Measurements from ENCODE around the gene IGSF8. TPM values are rescaled to one million over a fixed set of nuclear protein-coding genes. Genes with fewer than 3 reads are reported as not detected.

The IGSF8 gene
- total RNA-seq, 1 experiment from 2014 or later: 18.8 TPM

DNA sequence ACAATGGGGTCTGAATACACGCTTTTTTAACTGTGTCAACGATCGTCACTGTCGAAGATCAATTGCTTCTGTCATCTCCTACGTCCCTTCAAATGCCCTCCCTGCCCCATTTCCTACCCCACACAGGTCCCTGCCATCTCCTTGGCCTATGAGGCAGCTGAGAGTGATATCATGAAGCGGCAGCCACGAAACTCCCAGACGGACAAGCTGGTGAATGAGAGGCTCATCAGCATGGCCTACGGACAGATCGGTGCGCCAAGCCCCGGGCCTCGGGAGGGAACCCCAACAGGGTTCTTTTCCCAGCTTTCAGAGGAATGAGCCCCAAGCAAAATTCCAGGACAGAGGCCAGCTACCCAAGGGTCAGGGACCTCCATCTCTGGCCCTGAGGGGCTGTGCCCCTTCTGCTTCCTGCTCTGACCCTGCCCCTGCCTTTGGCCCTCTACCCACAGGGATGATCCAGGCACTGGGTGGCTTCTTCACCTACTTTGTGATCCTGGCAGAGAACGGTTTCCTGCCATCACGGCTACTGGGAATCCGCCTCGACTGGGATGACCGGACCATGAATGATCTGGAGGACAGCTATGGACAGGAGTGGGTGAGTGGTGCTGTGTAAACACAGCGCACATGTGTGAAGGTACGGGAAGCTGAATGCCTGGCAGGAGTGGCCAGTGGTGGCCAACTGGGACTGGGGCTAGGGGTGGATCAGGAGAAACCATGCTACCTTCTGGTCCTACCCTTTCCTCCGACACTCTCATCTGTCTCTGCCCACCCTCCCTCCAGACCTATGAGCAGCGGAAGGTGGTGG is 37.9 kb upstream of the IGSF8 start:
- Histone ChIP-seq H3K9me3 (ENCODE audit: control insufficient read depth, insufficient read depth, low read depth, low read length) (no peaks in the 10 kb centered on the region), H3K27me3 (ENCODE audit: control insufficient read depth, insufficient read depth, low read length) (no peaks in the 10 kb centered on the region), H3K36me3 (ENCODE audit: control insufficient read depth, insufficient read depth, low read length) (no peaks in the 10 kb centered on the region), H3K4me3 (ENCODE audit: low read depth in 2 of 2, low read length in 2 of 2) (no peak overlapping the region), H3K27ac (ENCODE audit: low read length) (no peak overlapping the region), H3K4me1 (ENCODE audit: control insufficient read depth, insufficient read depth, low read length) (no peaks in the 10 kb centered on the region)
- ChIA-PET POLR2A (no interaction called here), CTCF (no interaction called here)
- DNase-seq (ENCODE audit: low read depth, low spot score): no peak
- no peak for TF ChIP-seq POLR2AphosphoS5 (IDR thresholded peaks at IDR 0.05; ENCODE audit: low read depth, low read length)
- intact Hi-C loops (cut with micrococcal nuclease; ENCODE audit: unreplicated experiment) (no loop called here), in situ Hi-C loops (cut with HindIII; ENCODE audit: low pct_unique_long_range_greater_than_20kb, low sequenced_read_pairs) (no loop called here)
- BruUV-seq (replicated peaks): no TSS peak
- no peak for ATAC-seq

DNA sequence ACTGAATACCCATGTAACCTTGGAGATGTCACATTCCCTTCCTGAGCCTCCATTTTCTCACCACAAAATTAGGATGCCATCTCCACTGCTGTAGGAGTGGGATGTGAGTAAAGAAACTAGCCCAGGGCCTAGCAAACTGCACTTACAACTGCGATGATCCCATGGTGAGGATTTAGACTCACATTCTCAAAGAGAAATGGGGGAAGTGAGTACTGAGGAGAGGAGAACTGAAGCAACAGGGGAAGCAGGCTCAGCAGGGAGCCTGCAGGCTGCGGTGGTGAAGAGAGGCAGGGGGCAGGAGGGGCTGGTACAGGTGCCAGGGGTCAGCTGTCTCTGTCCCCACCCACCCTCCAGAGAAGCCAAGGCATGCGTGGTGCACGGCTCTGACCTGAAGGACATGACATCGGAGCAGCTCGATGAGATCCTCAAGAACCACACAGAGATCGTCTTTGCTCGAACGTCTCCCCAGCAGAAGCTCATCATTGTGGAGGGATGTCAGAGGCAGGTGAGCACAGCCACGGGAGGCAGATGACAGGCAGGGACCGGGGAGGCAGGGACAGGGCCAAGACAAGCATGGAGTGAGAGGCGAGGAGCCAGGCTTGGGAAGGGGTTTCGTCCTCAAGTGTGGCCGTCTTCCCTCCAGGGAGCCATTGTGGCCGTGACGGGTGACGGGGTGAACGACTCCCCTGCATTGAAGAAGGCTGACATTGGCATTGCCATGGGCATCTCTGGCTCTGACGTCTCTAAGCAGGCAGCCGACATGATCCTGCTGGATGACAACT is 36.6 kb upstream of the IGSF8 start:
- DNase-seq (ENCODE audit: low read depth, low spot score): no peak
- CTCF ChIA-PET: no interaction called here
- Histone ChIP-seq H3K4me3 (ENCODE audit: low read depth in 2 of 2, low read length in 2 of 2) (no peak overlapping the region), H3K27ac (ENCODE audit: low read length) (no peak overlapping the region), H3K36me3 (ENCODE audit: control insufficient read depth, insufficient read depth, low read length) (no peaks in the 10 kb centered on the region), H3K27me3 (ENCODE audit: control insufficient read depth, insufficient read depth, low read length) (no peaks in the 10 kb centered on the region), H3K9me3 (ENCODE audit: control insufficient read depth, insufficient read depth, low read depth, low read length) (no peaks in the 10 kb centered on the region), H3K4me1 (ENCODE audit: control insufficient read depth, insufficient read depth, low read length) (no peaks in the 10 kb centered on the region)
- in situ Hi-C loops (cut with HindIII; ENCODE audit: low pct_unique_long_range_greater_than_20kb, low sequenced_read_pairs): no loop called here
- POLR2A ChIA-PET: no interaction called here
- BruUV-seq (replicated peaks): no TSS peak
- ATAC-seq: no peak
- intact Hi-C loops (cut with micrococcal nuclease; ENCODE audit: unreplicated experiment): no loop called here
- TF ChIP-seq, protein P1, sequence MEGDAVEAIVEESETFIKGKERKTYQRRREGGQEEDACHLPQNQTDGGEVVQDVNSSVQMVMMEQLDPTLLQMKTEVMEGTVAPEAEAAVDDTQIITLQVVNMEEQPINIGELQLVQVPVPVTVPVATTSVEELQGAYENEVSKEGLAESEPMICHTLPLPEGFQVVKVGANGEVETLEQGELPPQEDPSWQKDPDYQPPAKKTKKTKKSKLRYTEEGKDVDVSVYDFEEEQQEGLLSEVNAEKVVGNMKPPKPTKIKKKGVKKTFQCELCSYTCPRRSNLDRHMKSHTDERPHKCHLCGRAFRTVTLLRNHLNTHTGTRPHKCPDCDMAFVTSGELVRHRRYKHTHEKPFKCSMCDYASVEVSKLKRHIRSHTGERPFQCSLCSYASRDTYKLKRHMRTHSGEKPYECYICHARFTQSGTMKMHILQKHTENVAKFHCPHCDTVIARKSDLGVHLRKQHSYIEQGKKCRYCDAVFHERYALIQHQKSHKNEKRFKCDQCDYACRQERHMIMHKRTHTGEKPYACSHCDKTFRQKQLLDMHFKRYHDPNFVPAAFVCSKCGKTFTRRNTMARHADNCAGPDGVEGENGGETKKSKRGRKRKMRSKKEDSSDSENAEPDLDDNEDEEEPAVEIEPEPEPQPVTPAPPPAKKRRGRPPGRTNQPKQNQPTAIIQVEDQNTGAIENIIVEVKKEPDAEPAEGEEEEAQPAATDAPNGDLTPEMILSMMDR (IDR thresholded peaks at IDR 0.05): no peak
- TF ChIP-seq, protein P2, sequence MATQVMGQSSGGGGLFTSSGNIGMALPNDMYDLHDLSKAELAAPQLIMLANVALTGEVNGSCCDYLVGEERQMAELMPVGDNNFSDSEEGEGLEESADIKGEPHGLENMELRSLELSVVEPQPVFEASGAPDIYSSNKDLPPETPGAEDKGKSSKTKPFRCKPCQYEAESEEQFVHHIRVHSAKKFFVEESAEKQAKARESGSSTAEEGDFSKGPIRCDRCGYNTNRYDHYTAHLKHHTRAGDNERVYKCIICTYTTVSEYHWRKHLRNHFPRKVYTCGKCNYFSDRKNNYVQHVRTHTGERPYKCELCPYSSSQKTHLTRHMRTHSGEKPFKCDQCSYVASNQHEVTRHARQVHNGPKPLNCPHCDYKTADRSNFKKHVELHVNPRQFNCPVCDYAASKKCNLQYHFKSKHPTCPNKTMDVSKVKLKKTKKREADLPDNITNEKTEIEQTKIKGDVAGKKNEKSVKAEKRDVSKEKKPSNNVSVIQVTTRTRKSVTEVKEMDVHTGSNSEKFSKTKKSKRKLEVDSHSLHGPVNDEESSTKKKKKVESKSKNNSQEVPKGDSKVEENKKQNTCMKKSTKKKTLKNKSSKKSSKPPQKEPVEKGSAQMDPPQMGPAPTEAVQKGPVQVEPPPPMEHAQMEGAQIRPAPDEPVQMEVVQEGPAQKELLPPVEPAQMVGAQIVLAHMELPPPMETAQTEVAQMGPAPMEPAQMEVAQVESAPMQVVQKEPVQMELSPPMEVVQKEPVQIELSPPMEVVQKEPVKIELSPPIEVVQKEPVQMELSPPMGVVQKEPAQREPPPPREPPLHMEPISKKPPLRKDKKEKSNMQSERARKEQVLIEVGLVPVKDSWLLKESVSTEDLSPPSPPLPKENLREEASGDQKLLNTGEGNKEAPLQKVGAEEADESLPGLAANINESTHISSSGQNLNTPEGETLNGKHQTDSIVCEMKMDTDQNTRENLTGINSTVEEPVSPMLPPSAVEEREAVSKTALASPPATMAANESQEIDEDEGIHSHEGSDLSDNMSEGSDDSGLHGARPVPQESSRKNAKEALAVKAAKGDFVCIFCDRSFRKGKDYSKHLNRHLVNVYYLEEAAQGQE (IDR thresholded peaks at IDR 0.05; ENCODE audit: insufficient read depth in 1 of 2, low read depth in 2 of 2, low read length in 1 of 2): no peak
- TF ChIP-seq TCF7L2 (IDR thresholded peaks at IDR 0.05; ENCODE audit: low read depth, low read length): no peak
- TF ChIP-seq SIN3A (IDR thresholded peaks at IDR 0.05; ENCODE audit: borderline replicate concordance, insufficient read depth, low read depth, low read length): no peak
- TF ChIP-seq POLR2AphosphoS5 (IDR thresholded peaks at IDR 0.05; ENCODE audit: low read depth, low read length): no peak
